SK-N-SH (cell line): ENCODE data around the gene SLC22A14.

Source experiments
- POLR2AphosphoS5 ChIP-seq: IDR thresholded peaks from 2 replicates; pipeline ENCODE4 v1.6.1; 2012; ENCODE audit warnings: low read depth, low read length
- RFX5 ChIP-seq: IDR thresholded peaks from 2 replicates; pipeline ENCODE4 v1.6.1; 2012; ENCODE audit warnings: mild to moderate bottlenecking, improper control_type of control experiment, low read length
- RXRA ChIP-seq: IDR thresholded peaks from 2 replicates; pipeline ENCODE4 v1.4.0; 2012; ENCODE audit warnings: low read depth, mild to moderate bottlenecking, borderline replicate concordance
- SMC3 ChIP-seq: IDR thresholded peaks from 2 replicates; pipeline ENCODE4 v1.6.1; 2012; ENCODE audit warnings: low read depth, low read length, improper control_type of control experiment
- TCF12 ChIP-seq: IDR thresholded peaks from 2 replicates; pipeline ENCODE4 v1.4.0; 2012
- TF ChIP-seq, protein P1 (sequence below): fragments of 200-600 bp; sonication (generic); IDR thresholded peaks from 2 replicates; pipeline ENCODE4 v1.6.1; 2017; ENCODE audit warnings: antibody characterized with exemption, mild to moderate bottlenecking, moderate library complexity

DNA sequence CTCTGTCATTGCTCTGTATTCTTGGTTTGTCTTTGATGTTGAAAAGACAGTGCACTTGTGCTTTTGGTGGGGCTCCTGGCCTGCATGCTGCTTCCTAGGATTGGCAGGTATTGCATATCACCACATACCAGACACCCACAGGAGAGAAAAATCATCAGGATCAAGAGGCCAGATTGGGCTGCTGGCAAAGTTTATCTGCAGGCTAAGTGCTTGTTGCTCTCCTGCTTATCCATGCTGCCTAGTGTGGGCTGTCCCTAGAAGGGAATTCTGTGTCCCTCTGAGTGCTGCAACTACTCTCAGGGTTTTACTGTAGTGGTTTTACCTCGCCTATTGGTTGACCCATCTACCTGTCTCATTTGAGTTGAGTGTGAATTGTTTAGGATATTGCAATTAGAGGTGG lies 17.3 kb upstream of the SLC22A14 start:
- TF ChIP-seq RFX5 (no peak), POLR2AphosphoS5 (no peak), RXRA (no peak), TCF12 (no peak), SMC3 (no peak)
- TF ChIP-seq, protein P1, sequence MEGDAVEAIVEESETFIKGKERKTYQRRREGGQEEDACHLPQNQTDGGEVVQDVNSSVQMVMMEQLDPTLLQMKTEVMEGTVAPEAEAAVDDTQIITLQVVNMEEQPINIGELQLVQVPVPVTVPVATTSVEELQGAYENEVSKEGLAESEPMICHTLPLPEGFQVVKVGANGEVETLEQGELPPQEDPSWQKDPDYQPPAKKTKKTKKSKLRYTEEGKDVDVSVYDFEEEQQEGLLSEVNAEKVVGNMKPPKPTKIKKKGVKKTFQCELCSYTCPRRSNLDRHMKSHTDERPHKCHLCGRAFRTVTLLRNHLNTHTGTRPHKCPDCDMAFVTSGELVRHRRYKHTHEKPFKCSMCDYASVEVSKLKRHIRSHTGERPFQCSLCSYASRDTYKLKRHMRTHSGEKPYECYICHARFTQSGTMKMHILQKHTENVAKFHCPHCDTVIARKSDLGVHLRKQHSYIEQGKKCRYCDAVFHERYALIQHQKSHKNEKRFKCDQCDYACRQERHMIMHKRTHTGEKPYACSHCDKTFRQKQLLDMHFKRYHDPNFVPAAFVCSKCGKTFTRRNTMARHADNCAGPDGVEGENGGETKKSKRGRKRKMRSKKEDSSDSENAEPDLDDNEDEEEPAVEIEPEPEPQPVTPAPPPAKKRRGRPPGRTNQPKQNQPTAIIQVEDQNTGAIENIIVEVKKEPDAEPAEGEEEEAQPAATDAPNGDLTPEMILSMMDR: no peak
